Measurements from ENCODE around the gene CGB7.
"Not testable (repeated sequence)": the region's sequence is repeated elsewhere in the genome, so short reads cannot be mapped to it uniquely, and the experiment has no call there.

The CGB7 gene
- long read RNA-seq, donor 1: 0 reads
- long read RNA-seq, donor 2: 0 reads
- long read RNA-seq, donor 3: 0 reads
- long read RNA-seq, donor 4: 0 reads
- long read RNA-seq, donor 5: 0 reads
- long read RNA-seq, donor 6: 0 reads
- long read RNA-seq, donor 7: 0 reads
- long read RNA-seq, donor 8: 0 reads

- peak; percentile 80 for DNase-seq
Observed at GRCh38 chr19:49057636-49058234, at the start of gene CGB7. Gene CGB7, minus strand, starts transcription at chr19:49057749. Its CDS starts 2,374 bp downstream, at chr19:49055375.

GRCh38 chr19:49106648-49107135 is 49.1 kb upstream of the CGB7 start:
- DNase-seq: no peak

- DNase-seq: no peak
Observed at GRCh38 chr19:49104229-49104864, 46.8 kb upstream of the CGB7 start.

GRCh38 chr19:49103331-49104085 is 46.0 kb upstream of the CGB7 start:
- no peak for DNase-seq

GRCh38 chr19:49102303-49102702 is 44.8 kb upstream of the CGB7 start:
- no peak for DNase-seq

GRCh38 chr19:49101160-49101559 is 43.6 kb upstream of the CGB7 start:
- DNase-seq: no peak

- no peak for DNase-seq
Observed at GRCh38 chr19:49098795-49099194, 41.2 kb upstream of the CGB7 start.

GRCh38 chr19:49097453-49098288 is 40.1 kb upstream of the CGB7 start:
- peak; percentile 67 for DNase-seq

GRCh38 chr19:49094505-49095482 is 37.2 kb upstream of the CGB7 start:
- no peak for DNase-seq

- no peak for DNase-seq
Observed at GRCh38 chr19:49092686-49093085, 35.1 kb upstream of the CGB7 start.

GRCh38 chr19:49091391-49092038 is 34.0 kb upstream of the CGB7 start:
- no peak for DNase-seq

- no peak for DNase-seq
Observed at GRCh38 chr19:49086296-49086695, 28.7 kb upstream of the CGB7 start.

GRCh38 chr19:49085868-49086232 is 28.3 kb upstream of the CGB7 start:
- no peak for DNase-seq

- peak; percentile 99 for DNase-seq
Observed at GRCh38 chr19:49085020-49085867, 27.7 kb upstream of the CGB7 start, which contains the start of gene SNRNP70. Gene SNRNP70, plus strand, starts transcription at chr19:49085451. Its CDS starts 964 bp downstream, at chr19:49086415.

GRCh38 chr19:49084206-49085019 is 26.9 kb upstream of the CGB7 start:
- DNase-seq: peak; percentile 83

- no peak for DNase-seq
Observed at GRCh38 chr19:49081273-49081672, 23.7 kb upstream of the CGB7 start.

GRCh38 chr19:49080392-49080791 is 22.8 kb upstream of the CGB7 start:
- DNase-seq: no peak

GRCh38 chr19:49074869-49075268 is 17.3 kb upstream of the CGB7 start:
- DNase-seq: not testable (repeated sequence)

All from right kidney (tissue), 9 donors.